CD4-positive, alpha-beta T cell treated with Interleukin-1 beta for 1 hour (primary cell): Measurements from ENCODE around the gene CHRDL2.
"Not testable (repeated sequence)": the region's sequence is repeated elsewhere in the genome, so short reads cannot be mapped to it uniquely, and the experiment has no call there.

Source experiments
- DNase-seq, 2 donors: peaks; one replicate each; pipeline ENCODE4 v3.0.0-alpha.2; 2020 to 2022

The CHRDL2 gene, protein sequence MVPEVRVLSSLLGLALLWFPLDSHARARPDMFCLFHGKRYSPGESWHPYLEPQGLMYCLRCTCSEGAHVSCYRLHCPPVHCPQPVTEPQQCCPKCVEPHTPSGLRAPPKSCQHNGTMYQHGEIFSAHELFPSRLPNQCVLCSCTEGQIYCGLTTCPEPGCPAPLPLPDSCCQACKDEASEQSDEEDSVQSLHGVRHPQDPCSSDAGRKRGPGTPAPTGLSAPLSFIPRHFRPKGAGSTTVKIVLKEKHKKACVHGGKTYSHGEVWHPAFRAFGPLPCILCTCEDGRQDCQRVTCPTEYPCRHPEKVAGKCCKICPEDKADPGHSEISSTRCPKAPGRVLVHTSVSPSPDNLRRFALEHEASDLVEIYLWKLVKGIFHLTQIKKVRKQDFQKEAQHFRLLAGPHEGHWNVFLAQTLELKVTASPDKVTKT

DNA sequence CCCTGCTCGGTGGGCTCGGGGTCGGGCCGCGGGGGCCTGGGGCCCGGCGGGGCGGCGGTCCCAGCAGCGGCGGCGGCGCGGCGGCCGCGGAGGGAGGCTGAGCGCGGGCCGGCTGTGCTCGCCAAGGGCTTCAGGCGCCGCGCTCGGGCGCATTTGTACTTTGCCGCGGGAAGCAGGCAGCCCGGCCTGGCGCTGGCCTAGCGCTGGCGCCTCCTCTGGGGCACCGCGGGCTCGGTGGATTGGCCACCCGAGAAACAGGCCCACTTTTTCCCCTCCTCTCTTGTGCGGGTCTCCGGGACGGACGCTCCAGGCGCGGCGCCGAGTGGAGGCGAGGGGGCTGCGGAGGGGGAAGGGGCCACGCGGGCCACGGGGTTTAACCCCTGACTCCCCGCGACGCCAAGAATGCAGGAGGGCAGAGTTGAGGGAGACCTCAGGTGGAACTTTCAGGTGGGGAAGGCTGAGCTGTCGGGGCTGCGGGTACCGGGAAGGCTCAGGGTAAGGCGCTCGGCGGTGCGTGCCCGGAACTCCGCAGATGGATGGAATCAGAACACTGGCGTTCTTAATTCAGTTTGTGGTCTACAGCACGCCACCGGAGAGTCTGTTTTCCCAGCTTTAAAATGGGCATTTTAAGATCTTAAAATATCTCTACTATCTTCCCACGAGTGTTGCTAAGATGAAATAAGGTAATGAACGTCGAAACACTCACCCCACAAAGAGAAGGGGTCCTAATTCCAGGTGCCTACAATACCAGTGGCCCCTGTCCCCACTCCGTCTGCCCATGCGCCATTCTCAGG lies at the start of gene CHRDL2:
Gene CHRDL2 (minus strand): TSS at position 126 of the 794 bp plus-strand sequence. CDS start 538 bp downstream, outside the sequence.
- no peak for DNase-seq

DNA sequence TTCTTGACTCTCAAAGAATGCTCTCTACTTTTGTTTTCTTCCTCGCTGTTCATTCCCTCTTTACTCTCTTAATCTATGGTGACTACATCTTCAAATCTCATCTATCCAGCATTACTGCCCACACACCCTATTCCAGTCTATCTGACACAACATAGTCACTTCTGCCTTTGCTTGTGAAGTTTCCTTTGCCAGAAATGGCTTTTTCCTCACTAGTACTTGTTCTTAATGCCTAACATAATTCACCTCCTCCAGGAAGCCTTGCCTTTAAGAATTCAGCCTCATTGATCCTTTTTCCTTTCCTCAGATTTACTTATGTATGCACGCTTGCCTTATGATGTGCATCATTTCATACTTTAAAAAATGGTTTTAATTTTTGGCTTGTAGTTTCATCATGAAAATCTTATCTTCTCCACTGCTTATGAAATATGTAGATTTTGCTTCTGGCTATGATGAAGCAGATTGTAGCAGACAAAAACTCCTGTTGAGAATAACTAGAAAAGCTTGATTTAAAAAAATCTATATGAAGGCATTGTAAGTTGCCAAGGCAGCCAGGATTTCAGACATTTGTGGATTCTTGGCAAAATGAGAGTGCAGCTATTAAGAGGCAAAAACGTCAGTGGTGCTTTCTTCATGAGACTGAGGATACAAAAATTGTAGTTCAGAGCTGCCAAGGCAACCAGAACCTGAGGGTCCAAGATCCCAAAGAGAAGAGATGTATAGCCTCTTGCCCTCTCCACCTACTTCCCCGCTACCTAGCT lies 49.2 kb upstream of the CHRDL2 start:
- no peak for DNase-seq

DNA sequence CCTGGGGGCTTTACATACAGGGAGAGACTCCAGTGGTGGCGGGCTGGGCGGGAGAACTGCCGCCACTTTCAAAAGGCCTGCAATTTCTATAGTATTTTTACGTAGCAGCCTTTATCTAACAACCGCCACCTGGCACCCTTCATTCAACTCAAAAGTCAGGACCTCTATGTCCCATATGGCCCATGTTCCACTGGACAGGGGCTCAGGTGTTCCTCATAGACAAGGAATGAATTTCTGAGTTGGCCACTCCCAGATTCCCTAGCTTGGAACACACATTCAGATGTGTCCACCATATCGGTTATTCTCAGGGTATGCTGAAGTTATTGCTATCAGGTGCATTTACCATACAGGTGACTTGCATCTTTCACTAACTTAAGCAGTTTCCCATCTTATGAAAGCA lies 47.4 kb upstream of the CHRDL2 start:
- DNase-seq, result no peak

DNA sequence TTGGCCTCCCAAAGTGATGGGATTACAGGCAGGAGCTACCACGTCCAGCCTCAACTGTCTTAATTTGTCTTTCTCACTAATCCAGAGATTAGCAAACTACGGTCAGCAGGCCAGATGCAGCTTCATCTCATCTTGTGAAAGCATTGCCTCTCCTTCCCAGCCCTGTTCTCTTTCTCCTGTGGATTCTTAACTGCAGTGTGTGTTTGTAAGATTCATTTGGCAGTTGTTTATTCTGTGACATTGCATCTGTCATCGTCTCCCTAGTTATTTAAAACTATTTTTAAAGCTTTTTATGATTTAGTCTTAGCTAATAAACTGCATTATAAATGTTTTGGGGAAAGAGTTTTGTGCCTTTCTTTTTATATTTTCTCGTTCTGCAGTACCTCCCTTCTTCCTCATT lies 46.7 kb upstream of the CHRDL2 start:
- DNase-seq, result no peak

DNA sequence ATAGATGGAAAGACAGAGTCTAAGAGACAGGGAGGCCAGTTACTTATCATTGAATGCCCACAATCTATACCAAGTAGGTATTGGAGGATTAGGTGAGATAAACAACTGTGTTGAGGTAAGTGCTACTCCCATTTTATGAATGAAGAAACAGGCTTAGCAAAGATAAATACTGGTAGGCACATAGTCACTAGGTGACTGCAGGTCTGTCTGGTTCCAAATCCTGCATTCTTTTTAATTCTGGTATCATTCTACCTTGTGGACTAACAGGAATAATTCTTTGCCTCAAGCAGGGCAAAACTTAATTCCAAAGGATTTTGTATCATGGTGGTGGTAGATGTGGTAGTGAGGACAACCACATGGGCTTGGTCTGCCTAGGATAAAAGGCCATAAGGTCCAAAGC lies 45.8 kb upstream of the CHRDL2 start:
- DNase-seq, result no peak

DNA sequence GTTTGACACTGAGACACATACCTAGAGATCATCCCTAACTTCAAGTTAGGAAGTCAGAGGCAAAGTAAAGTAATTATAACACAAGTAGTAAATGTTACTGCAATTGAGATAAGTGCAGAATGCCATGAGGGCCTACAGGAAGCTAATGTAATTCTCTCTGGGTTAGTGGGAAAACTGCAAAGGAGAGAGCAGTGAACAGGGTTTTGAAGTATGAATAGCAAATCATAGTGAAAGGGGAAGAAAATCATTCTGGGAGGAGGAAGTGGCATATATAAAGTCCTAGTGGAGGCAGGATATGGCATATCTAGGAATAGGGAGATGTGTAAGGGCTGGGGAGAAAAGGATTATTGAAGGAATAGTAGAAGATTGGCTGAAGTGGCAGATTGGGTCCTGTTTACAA lies 45.3 kb upstream of the CHRDL2 start:
- no peak for DNase-seq

DNA sequence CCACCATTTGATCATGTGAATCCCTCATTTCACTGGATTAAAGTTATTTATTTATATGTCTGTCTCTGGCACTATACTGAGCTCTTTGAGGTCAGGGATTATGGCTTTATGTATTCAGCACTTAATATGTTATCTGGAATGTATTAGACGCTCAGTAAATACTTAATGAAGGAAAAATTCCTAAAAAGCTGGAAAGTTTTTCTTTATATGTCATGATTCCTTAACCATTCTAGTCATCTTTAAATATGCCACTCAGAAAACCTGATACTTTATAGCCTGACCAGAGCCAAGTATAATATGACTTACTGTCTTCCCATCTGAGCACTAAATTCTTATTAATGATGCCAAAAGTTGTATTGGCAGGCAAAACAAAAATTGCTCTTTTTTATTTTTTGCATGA lies 44.5 kb upstream of the CHRDL2 start:
- DNase-seq, result no peak

DNA sequence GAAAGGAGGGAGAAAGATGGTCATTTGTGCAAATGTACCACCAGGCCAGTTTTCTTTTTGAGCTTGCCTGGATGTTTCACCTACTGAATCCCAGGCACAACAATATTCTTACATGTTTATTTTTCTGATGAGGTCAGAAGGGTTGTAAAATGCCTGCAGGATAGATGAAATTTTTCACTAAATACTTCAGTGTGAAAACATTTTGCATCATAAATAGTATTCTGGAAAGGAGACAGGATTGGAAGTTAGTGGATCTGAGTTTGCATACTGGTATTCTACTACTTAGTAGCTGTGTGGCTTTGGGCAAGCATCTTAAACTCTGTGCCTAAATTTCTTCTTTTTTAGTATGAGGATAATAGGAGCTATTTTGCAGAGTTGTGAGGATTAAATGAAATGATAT lies 42.2 kb upstream of the CHRDL2 start:
- DNase-seq, result no peak

DNA sequence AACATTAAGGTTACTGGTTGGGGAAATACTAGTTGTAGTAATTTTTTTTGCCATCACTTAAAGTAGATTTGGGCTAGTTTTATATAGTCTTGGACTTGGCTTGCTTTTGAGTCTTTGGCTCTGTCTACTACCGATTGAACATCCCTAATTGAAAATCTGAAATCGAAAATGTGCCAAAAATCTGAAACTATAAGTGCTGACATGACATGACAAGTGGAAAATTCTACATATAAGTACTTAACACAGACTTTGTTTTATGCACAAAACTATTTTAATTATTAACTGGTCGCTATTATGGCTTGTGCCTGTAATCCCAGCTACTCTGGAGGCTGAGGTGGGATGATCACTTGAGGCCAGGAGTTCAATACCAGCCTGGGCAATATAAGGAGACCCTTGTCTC lies 39.9 kb upstream of the CHRDL2 start:
- DNase-seq, result no peak

DNA sequence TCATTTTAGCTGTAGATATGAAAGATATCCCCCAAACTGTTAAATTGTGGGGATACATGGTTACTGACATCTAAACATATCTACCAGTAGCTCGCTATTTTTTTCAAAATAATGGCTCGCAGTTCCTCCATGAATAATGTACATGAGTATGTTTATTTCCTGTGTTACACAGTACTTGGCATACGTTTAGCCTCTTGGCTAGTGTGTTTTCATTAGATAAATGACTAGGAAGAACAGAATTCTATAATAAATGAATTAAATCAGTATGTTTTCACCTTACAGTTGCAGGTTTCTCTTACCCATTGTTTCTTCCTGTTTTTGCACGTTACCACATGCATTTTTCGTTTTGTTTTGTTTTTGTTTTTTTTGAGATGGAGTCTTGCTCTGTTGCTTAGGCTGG lies 39.2 kb upstream of the CHRDL2 start:
- DNase-seq, result no peak

DNA sequence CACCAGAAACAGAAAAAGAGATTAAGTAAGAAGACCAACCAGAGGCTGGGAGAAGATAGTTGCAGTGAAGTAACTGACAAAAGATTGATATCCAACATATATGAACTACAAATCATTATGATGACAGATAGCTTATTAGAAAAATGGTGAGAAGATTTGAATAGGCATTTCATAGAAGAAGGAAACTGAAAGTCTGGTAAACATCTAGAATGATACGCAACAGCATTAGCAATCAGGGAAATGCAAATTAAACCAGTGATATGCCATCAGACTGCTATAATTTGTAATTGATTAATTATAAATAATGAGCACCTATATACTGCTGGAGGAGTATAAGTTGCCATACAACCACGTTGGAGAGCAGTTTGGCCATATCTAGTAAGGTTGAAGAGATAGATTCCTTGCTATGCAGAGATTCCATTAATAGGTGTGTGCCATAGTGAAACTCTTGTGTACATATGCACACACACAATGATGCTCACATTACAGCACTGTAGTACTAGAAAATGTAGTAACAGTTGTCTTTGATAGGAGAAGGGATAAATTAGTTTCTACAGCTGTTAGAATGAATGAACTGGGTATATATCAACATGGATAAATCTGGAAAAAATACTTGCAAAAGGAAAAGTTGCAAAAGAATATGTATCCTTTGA lies 38.0 kb upstream of the CHRDL2 start:
- DNase-seq, result no peak

DNA sequence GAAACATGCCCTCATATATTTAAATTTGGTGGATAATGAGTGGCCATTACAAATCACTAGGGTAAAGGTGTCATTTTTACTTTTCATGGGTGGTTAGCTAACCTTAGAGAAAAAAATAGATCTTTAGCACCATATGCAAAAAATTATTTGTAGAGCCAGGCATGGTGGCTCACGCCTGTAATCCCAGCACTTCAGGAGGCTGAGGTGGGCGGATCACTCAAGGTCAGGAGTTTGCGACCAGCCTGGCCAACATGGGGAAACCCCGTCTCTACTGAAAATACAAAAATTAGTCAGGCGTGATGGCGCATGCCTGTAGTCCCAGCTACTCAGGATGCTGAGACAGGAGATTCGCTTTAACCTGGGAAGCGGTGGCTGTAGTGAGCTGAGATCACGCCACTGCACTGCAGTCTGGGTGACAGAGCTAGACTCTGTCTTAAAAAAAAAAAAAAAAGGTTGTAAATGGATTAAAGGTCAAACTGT lies 37.0 kb upstream of the CHRDL2 start:
- peak in 1 of 2 donors; percentile 5 for DNase-seq

DNA sequence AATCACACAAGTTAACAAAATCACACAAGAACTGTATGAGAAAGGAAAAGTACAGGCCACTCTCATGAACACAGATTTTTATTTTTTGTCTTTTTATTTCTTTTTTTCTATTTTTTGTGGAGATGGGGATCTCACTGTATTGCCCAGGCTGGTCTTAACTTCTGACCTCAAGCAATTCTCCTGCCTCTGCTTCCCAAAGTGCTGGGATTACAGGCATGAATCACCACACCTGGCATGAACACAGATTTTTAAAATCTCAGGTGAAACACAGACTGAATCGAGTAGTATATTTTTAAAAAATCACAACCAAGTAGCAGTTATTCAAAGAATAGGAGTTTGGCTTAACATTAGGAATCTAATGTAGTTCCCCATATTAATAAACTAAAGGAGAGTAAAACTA lies 35.7 kb upstream of the CHRDL2 start:
- DNase-seq, result no peak

DNA sequence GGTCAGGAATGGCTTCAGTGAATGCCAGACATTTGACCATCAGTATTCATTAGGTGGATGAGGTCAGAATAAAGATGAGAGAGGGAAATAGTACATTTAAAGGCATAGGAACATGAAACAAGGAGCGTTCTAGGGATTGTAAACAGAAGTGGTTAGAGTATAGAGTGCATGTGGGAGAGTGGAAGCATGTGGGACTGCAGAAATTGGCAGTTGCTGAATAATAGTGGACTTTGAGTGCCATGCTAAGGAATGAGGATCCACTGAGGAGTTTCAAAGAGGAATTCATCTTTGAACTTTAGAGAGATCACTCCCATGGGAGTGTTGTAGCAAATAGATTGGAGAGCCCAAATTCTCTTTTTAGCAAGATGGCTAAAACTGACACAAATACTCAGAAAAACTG lies 25.3 kb upstream of the CHRDL2 start:
- DNase-seq, result no peak

DNA sequence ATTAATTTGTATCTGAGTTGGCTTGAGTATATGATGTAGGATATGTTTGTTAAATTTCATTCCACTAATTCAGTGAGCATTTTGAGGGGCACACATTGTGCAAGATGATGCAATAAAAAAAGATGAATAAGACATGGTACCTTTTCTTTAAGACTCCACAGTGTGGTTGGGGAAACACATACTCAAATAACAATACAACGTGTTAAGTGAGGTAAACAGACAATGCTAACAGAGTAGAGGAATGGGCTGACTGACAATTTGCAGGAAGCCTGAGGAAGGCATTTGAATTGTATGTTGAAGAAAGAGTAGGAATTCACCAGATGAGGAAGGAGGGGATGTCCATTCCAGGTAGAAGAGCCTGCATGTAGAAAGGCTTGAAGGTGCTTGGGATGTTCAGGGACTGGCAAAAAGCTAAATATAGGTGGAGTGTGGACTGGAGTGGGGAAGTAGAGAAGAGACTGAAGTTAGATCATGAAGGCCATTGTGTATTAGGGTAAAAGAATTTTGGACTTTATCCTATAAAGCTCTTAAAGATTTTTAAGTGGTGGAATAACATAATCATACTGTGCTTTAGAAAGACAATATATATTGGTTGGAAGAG lies 24.3 kb upstream of the CHRDL2 start:
- no peak for DNase-seq

DNA sequence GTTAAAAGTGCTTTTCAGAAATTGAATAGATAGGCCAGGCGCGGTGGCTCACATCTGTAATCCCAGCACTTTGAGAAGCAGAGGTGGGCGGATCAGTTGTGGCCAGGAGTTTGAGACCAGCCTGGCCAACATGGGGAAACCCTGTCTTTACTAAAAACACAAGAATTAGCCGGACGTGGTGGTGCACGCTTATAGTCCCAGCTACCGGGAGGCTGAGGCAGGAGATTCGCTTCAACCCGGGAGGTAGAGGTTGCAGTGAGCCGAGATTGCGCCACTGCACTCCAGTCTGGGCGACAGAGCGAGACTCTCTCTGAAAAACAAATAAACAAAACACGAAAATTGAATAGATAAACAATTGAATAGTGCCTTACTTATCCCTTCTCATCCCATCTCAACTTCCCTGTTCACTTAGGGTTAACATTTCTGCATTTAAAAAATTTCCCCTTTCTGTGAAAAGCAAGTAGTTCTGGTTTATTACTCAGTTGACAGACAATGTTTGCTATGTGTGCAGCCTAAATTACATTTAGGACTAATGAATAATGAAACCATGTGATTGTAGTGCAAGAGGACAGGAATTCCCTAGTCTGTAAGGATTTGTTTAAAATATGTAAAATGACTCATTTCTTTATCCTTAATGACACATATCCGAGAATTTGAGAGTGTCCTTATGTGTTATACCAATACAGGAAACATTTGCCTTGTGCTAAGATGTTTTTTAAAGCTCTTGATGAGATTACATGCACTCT lies 23.5 kb upstream of the CHRDL2 start:
- no peak for DNase-seq

DNA sequence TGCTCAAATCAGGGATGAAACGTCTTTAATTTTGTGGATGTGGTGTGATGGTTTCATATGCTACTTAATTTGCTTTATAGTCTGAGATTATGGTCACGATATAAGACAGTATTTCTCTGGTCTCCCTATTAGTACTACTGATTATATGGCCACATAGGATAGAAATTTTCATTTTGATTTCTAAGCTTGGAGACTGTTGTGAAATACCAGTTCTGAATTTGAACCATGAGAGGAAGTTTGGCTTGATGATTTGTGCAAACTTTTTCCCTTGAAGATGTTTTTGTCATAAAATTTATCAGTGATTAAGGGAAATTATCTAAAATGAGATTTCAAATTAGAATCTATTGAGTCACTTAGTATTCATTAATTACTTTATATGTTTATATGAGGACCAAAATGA lies 20.1 kb upstream of the CHRDL2 start:
- no peak for DNase-seq

DNA sequence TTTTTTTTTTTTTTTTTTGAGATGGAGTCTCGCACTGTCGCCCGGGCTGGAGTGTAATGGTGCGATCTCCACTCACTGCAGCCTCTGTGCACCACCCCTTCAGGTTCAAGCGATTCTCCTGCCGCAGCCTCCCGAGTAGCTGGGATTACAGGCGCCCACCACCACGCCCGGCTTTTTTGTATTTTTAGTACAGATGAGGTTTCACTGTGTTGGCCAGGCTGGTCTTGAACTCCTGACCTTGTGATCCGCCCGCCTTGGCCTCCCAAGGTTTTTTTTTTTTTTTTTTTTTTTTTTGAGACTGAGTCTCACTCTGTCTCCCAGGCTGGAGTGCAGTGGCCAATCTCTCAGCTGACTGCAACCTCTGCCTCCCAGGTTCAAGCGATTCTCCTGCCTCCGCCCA lies 19.4 kb upstream of the CHRDL2 start:
- not testable (repeated sequence) for DNase-seq

DNA sequence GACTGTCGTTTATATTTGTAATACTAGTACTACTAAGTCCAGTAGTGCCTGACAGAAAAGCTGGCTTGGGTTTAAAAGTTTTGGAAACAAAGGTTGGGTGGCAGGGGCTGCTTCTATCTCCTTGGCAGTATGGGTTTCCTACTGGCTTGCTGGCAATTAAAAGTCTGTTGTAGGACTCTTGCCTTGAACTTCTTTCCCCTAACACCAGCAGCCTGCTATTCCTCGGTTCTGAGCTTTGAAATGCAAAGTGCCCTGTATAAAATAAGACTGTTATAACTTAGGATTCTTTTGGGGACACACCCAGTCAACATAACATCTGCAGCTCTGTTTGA lies 18.7 kb upstream of the CHRDL2 start:
- no peak for DNase-seq

DNA sequence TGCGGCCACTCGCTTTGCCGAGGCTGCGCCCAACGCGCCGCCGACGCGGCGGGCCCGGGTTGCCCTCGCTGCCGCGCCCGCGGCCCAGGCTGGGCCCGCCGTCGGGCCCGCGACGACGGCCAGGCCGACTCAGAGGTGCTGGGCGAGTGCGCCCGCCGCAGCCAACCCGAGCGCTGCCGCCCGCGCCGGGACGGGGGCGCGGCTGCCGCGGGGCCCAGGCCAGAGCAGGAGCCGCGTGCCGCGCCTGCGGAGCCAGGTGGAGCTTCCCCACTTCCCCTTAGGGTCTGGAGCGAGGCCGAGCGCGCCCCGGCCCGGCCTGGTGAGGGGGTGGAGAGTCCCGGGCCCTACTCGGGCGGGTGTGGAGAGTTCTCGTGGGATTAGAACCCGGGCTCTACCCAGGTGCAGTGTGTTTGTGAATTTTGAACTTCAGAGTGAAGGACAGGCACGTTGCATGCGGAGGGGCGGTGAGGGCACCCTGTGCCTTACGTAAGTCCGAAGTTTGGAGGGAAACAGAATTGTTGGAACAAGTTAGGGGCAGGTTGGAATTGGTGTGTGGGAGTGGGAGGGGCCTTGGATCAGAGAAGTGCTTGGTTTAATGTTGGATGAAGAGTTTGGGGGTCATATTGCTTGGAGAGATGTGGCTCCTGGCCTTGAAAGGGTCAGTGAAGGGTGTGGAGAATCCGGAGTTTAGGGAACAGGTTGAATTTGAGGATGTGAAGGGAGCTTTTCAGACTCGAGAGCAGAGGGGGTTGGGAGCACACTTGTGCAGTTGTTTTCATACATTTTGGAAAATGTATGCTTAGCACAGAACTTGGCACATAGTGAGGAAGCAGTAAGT lies 18.1 kb upstream of the CHRDL2 start:
- peak; percentile 42 to 51 for DNase-seq
